Gastrocnemius medialis (tissue), 4 donors: ENCODE results near the gene RPE65. TPM values are rescaled to one million over a fixed set of nuclear protein-coding genes. Genes with fewer than 3 reads are reported as not detected.

Source experiments
- ATAC-seq, 2 donors: fragments of 150-250 bp; one replicate each; pipeline ENCODE4 v1.9.1; 2016
- DNase-seq, 2 donors: peaks; one replicate each; pipeline ENCODE4 v3.0.0-alpha.2; 2019
- H3K27ac ChIP-seq, 4 donors: fragments of 200-600 bp; sonication (generic); 1 replicate in 1 of 4; 2 replicates in 3 of 4; pipeline ENCODE4 v1.5.1; 2016 to 2018; ENCODE audit warnings: mild to moderate bottlenecking in 2 of 4, moderate library complexity in 1 of 4
- H3K27me3 ChIP-seq, 3 donors: fragments of 200-600 bp; sonication (generic) in 2 of 3; 1 replicate in 1 of 3; 2 replicates in 2 of 3; pipeline versions ENCODE4 v1.5.1 to v1.6.0; 2016 to 2019; ENCODE audit warnings: mild to moderate bottlenecking in 1 of 3, moderate library complexity in 1 of 3
- H3K36me3 ChIP-seq, 2 donors: fragments of 200-600 bp; sonication (generic) in 1 of 2; one replicate each; pipeline ENCODE4 v1.5.1; 2017 to 2018
- H3K4me1 ChIP-seq, 2 donors: fragments of 200-600 bp; sonication (generic) in 1 of 2; one replicate each; pipeline ENCODE4 v1.5.1; 2016 to 2017; ENCODE audit warnings: mild to moderate bottlenecking in 2 of 2
- H3K4me3 ChIP-seq, 4 donors: fragments of 200-600 bp; sonication (generic) in 3 of 4; 1 replicate in 1 of 4; 2 replicates in 3 of 4; pipeline ENCODE4 v1.5.1; 2016 to 2019; ENCODE audit warnings: mild to moderate bottlenecking in 2 of 4
- H3K9me3 ChIP-seq, 3 donors: fragments of 200-600 bp; sonication (generic) in 2 of 3; 1 replicate in 1 of 3; 2 replicates in 2 of 3; pipeline ENCODE4 v1.5.1; 2016 to 2019
- POLR2A ChIP-seq, 2 donors: fragments of 450-650 bp; IDR thresholded peaks; one replicate each; pipeline ENCODE4 v1.6.1; 2017; ENCODE audit warnings: antibody characterized with exemption in 2 of 2, mild to moderate bottlenecking in 2 of 2, moderate library complexity in 2 of 2
- in situ Hi-C, 4 donors: fragments of 200-750 bp; cut with MboI; loops; one replicate each; pipeline versions ENCODE4 v1.15.0 to v1.8.0; 2017; ENCODE audit warnings: low sequenced_read_pairs in 4 of 4
- intact Hi-C: fragments of 100-400 bp; cut with DNase I; formaldehyde crosslinking; loops from one replicate; pipeline ENCODE4 v1.15.1; 2023; ENCODE audit warnings: low total_unique reads
- total RNA-seq, 4 donors: library from RNA; depleted of rRNA; stranded (reverse); fragments of >200 nt; gene quantifications; one replicate each; pipeline versions ENCODE4 v1.1.0 to v1.2.3, GENCODE V29; 2016
- TF ChIP-seq, protein P1 (sequence below), 5 experiments: fragments of 450-650 bp in 3 of 5; fragments of 200-600 bp in 2 of 5; sonication (generic) in 2 of 5; IDR thresholded peaks in 4 of 5; conservative IDR thresholded peaks in 1 of 5; 1 replicate in 4 of 5; 2 replicates in 1 of 5; pipeline ENCODE4 v1.5.1; 2016 to 2019; ENCODE audit warnings: antibody characterized with exemption in 5 of 5, mild to moderate bottlenecking in 3 of 5, moderate library complexity in 3 of 5

The RPE65 gene
- total RNA-seq, 4 donors from 2014 or later = not detected

DNA sequence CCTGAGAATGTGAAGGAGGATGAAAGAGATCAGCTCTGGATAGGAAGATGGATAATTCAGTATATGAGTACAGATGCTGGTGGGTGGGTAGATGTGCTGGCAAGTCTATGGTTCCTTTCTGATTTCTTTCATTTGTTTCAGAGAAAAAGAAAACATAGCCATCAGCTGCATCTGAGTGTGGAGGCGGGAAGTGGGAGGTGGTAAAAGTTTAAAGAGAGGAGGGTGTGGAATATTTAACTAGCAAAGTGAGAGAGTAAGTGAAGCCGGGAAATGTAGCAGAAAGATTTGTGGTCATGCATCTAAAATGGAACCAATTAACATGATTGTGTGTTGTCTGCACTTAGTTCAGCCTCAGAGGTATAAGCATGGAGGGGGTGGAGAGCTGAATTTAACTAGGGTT lies 16.4 kb downstream of the RPE65 start:
- H3K27me3 ChIP-seq = no peaks in the 10 kb centered on the region
- no peaks in the 10 kb centered on the region for H3K4me1 ChIP-seq
- no peaks in the 10 kb centered on the region for H3K36me3 ChIP-seq
- intact Hi-C loops = no loop called here
- H3K4me3 ChIP-seq = no peak overlapping the region
- in situ Hi-C loops = no loop called here
- no peak for ATAC-seq
- TF ChIP-seq POLR2A (IDR thresholded peaks at IDR 0.05) = no peak
- TF ChIP-seq, protein P1, sequence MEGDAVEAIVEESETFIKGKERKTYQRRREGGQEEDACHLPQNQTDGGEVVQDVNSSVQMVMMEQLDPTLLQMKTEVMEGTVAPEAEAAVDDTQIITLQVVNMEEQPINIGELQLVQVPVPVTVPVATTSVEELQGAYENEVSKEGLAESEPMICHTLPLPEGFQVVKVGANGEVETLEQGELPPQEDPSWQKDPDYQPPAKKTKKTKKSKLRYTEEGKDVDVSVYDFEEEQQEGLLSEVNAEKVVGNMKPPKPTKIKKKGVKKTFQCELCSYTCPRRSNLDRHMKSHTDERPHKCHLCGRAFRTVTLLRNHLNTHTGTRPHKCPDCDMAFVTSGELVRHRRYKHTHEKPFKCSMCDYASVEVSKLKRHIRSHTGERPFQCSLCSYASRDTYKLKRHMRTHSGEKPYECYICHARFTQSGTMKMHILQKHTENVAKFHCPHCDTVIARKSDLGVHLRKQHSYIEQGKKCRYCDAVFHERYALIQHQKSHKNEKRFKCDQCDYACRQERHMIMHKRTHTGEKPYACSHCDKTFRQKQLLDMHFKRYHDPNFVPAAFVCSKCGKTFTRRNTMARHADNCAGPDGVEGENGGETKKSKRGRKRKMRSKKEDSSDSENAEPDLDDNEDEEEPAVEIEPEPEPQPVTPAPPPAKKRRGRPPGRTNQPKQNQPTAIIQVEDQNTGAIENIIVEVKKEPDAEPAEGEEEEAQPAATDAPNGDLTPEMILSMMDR (IDR thresholded peaks at IDR 0.05 in 4 of 5, conservative IDR thresholded peaks at IDR 0.05 in 1 of 5) = no peak
- H3K9me3 ChIP-seq = no peaks in the 10 kb centered on the region
- DNase-seq = no peak
- no peak overlapping the region for H3K27ac ChIP-seq

DNA sequence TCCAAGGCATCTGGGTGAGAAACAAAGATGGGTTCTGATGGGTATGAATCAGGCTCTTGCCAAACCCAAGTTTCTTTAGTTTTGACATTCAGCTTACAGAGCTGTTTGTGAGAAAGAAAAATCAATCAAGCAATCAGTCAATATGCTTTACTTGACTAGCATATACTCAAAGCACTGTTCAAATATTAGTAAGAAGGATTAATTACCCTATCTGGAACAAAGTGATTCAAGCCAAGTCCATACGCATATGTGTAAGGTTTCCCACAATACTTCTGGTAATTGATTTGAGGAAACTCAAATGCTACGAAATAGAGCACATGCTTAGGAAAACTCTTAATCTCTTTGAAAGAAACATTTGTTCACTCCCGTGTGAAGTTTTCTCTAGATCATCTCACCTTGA lies 18.7 kb downstream of the RPE65 start:
- no peak for ATAC-seq
- no peak for TF ChIP-seq POLR2A (IDR thresholded peaks at IDR 0.05)
- TF ChIP-seq, protein P1 (IDR thresholded peaks at IDR 0.05 in 4 of 5, conservative IDR thresholded peaks at IDR 0.05 in 1 of 5) = no peak
- intact Hi-C loops = no loop called here
- H3K4me1 ChIP-seq = no peaks in the 10 kb centered on the region
- H3K9me3 ChIP-seq = no peaks in the 10 kb centered on the region
- H3K27ac ChIP-seq = no peak overlapping the region
- in situ Hi-C loops = no loop called here
- H3K4me3 ChIP-seq = no peak overlapping the region
- no peaks in the 10 kb centered on the region for H3K36me3 ChIP-seq
- DNase-seq = no peak
- H3K27me3 ChIP-seq = no peaks in the 10 kb centered on the region

GRCh38 chr1:68429233-68429808 lies 20.4 kb downstream of the RPE65 start:
- TF ChIP-seq, protein P1 (IDR thresholded peaks at IDR 0.05 in 4 of 5, conservative IDR thresholded peaks at IDR 0.05 in 1 of 5) = no peak
- no peak for TF ChIP-seq POLR2A (IDR thresholded peaks at IDR 0.05)
- ATAC-seq = no peak
- in situ Hi-C loops = no loop called here

GRCh38 chr1:68426594-68426993 lies 23.2 kb downstream of the RPE65 start:
- Histone ChIP-seq H3K4me3 (no peak overlapping the region), H3K36me3 (no peaks in the 10 kb centered on the region), H3K27me3 (peaks cover 0 to 4% (median 0%) of the 10 kb centered on the region in 3 donors), H3K27ac (no peak overlapping the region), H3K4me1 (no peaks in the 10 kb centered on the region), H3K9me3 (no peaks in the 10 kb centered on the region)
- no peak for TF ChIP-seq POLR2A (IDR thresholded peaks at IDR 0.05)
- TF ChIP-seq, protein P1 (IDR thresholded peaks at IDR 0.05 in 4 of 5, conservative IDR thresholded peaks at IDR 0.05 in 1 of 5) = no peak
- no peak for ATAC-seq
- no peak for DNase-seq
- in situ Hi-C loops (no loop called here), intact Hi-C loops (no loop called here)

More at GRCh38 chr1:68429233-68429808, 20.4 kb downstream of the RPE65 start:
- no peaks in the 10 kb centered on the region for H3K36me3 ChIP-seq
- H3K27ac ChIP-seq = no peak overlapping the region
- DNase-seq = no peak
- H3K27me3 ChIP-seq = peaks cover 0 to 4% (median 0%) of the 10 kb centered on the region in 3 donors
- intact Hi-C loops = no loop called here
- no peak overlapping the region for H3K4me3 ChIP-seq
- no peaks in the 10 kb centered on the region for H3K9me3 ChIP-seq
- no peaks in the 10 kb centered on the region for H3K4me1 ChIP-seq

- in situ Hi-C loops (no loop called here), intact Hi-C loops (no loop called here)
- Histone ChIP-seq H3K27me3 (peaks cover 0 to 4% (median 0%) of the 10 kb centered on the region in 3 donors), H3K4me3 (no peak overlapping the region), H3K36me3 (no peaks in the 10 kb centered on the region), H3K4me1 (no peaks in the 10 kb centered on the region), H3K27ac (no peak overlapping the region), H3K9me3 (no peaks in the 10 kb centered on the region)
- ATAC-seq (no peak), DNase-seq (no peak)
- no peak for TF ChIP-seq POLR2A (IDR thresholded peaks at IDR 0.05)
Observed at GRCh38 chr1:68421350-68421749, 28.4 kb downstream of the RPE65 start.
